ENCODE data around the gene HS3ST3A1. TPM values are rescaled to one million over a fixed set of nuclear protein-coding genes. Genes with fewer than 3 reads are reported as not detected.

The HS3ST3A1 gene
- total and polyA plus RNA-seq, 2 of the 4 experiments (the other 2 are of a cell fraction) = 8.8 to 9.0 TPM

- Histone ChIP-seq H3K4me1 (ENCODE audit: control insufficient read depth, insufficient read depth, low read length) (peaks cover 13% of the 10 kb centered on the region), H3K9me1 (ENCODE audit: insufficient read depth, low read length) (peaks cover 11% of the 10 kb centered on the region; the same call in 1 of the 2 replicates), H2BK15ac (ENCODE audit: low read depth, low read length) (no peak overlapping the region), H3K79me1 (ENCODE audit: low read depth in 1 of 2, low read length in 2 of 2) (peaks cover 11 to 44% of the 10 kb centered on the region in 2 experiments), H3K27me3 (ENCODE audit: control insufficient read depth, insufficient read depth, low read length) (no peaks in the 10 kb centered on the region), H3K4me3 (ENCODE audit: insufficient read depth, low read depth, low read length) (peak overlapping the region; percentile 93), H4K91ac (ENCODE audit: insufficient read depth, low read depth, low read length) (no peak overlapping the region), H4K5ac (ENCODE audit: low read depth, low read length) (peak overlapping the region; percentile 26; the same call in 1 of the 2 replicates), H3K9ac (ENCODE audit: low read depth, low read length) (peak overlapping the region; percentile 67; the same call in 1 of the 2 replicates), H3K14ac (replicated peaks; ENCODE audit: low read depth, low read length) (no peak overlapping the region), H2AK9ac (replicated peaks; ENCODE audit: low read depth, low read length, poor library complexity) (no peak overlapping the region), H3K36me3 (ENCODE audit: control insufficient read depth, insufficient read depth, low read length) (no peaks in the 10 kb centered on the region), H3K4ac (ENCODE audit: low read depth, low read length) (peak overlapping the region; percentile 5; the same call in 1 of the 2 replicates), H3K4me2 (ENCODE audit: low read depth, low read length) (peak overlapping the region; percentile 97), H4K8ac (ENCODE audit: low read depth in 2 of 2, low read length in 2 of 2) (peak overlapping the region in 1 of 2 experiments; percentile 4; a peak in 1 of 4 replicates), H2AK5ac (ENCODE audit: low read depth, low read length) (no peak overlapping the region), H2BK120ac (ENCODE audit: low read depth, low read length) (peak overlapping the region; percentile 17; the same call in 1 of the 2 replicates), H3K56ac (ENCODE audit: extremely low read depth, insufficient read depth, low read length) (no peak overlapping the region; the same call in 1 of the 2 replicates), H2BK20ac (ENCODE audit: low read depth, low read length) (no peak overlapping the region), H3K18ac (ENCODE audit: low read depth, low read length) (peak overlapping the region; percentile 73; the same call in 1 of the 2 replicates), H2BK5ac (ENCODE audit: low read depth, low read length, poor library complexity, severe bottlenecking) (peak overlapping the region; percentile 61), H2AFZ (replicated peaks; ENCODE audit: low read length, poor library complexity) (no peak overlapping the region), H3K27ac (ENCODE audit: insufficient read depth, low read length) (peak overlapping the region; percentile 7; the same call in 1 of the 2 replicates), H4K20me1 (ENCODE audit: insufficient read depth, low read length) (no peaks in the 10 kb centered on the region), H3K9me3 (ENCODE audit: control insufficient read depth, insufficient read depth, low read length) (no peaks in the 10 kb centered on the region), H3K23ac (ENCODE audit: low read depth, low read length) (peak overlapping the region; percentile 15; the same call in 1 of the 2 replicates)
- ATAC-seq (ENCODE audit: low read depth) (no peak), DNase-seq (no peak)
- intact Hi-C loops (cut with micrococcal nuclease) = loop anchor here (1.0 to 10.0 kb wide), 6 partner anchors 288 to 1574 kb away; no protein-coding TSS in a partner anchor
- BruUV-seq (replicated peaks) = TSS peak; percentile 6
- WGBS, 2 experiments (ENCODE audit: extremely low coverage in 2 of 2, insufficient read length in 1 of 2) = no CpG with 5 or more reads among the region's 7 CpGs
- ChIA-PET POLR2A (ENCODE audit: unreplicated experiment) (interaction anchor here (0.7 kb wide), 1 partner anchor 17 kb away, joined by 7 read pairs; no protein-coding TSS in a partner anchor), CTCF (interaction anchor here (0.6 to 2.5 kb wide), 6 partner anchors 18 to 1558 kb away, joined by 3 to 17 read pairs (median 4); partner anchors contain the start of gene HS3ST3B1)
- in situ Hi-C loops (cut with MboI; ENCODE audit: low sequenced_read_pairs) = loop anchor here (10.0 kb wide), 1 partner anchor 1326 kb away; no protein-coding TSS in a partner anchor
- dilution Hi-C loops (cut with HindIII; ENCODE audit: low sequenced_read_pairs, unreplicated experiment) = no loop called here
- TF ChIP-seq MXI1 (IDR thresholded peaks at IDR 0.05; ENCODE audit: borderline replicate concordance, low read depth, low read length) (no peak), RFX5 (IDR thresholded peaks at IDR 0.05; ENCODE audit: low read depth, low read length) (no peak), POLR2A (IDR thresholded peaks at IDR 0.05; ENCODE audit: low read depth, low read length) (no peak), RAD21 (IDR thresholded peaks at IDR 0.05; ENCODE audit: low read length) (no peak), SMC3 (IDR thresholded peaks at IDR 0.05; ENCODE audit: low read depth, low read length) (no peak), CTCF (conservative IDR thresholded peaks at IDR 0.05; ENCODE audit: low read depth, low read length) (no peak), BHLHE40 (IDR thresholded peaks at IDR 0.05; ENCODE audit: low read depth, low read length) (no peak), ELK1 (IDR thresholded peaks at IDR 0.05; ENCODE audit: borderline replicate concordance, low read depth, low read length) (no peak), CHD1 (IDR thresholded peaks at IDR 0.05; ENCODE audit: low read depth, low read length) (no peak), RCOR1 (IDR thresholded peaks at IDR 0.05; ENCODE audit: insufficient replicate concordance, low read length) (no peak), MAFK (IDR thresholded peaks at IDR 0.05; ENCODE audit: low read depth, low read length) (no peak), NFE2L2 (IDR thresholded peaks at IDR 0.05; ENCODE audit: low read depth, low read length) (no peak)
- TF ChIP-seq, protein P1, sequence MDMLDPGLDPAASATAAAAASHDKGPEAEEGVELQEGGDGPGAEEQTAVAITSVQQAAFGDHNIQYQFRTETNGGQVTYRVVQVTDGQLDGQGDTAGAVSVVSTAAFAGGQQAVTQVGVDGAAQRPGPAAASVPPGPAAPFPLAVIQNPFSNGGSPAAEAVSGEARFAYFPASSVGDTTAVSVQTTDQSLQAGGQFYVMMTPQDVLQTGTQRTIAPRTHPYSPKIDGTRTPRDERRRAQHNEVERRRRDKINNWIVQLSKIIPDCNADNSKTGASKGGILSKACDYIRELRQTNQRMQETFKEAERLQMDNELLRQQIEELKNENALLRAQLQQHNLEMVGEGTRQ (IDR thresholded peaks at IDR 0.05; ENCODE audit: low read depth, low read length) = no peak
Observed at GRCh38 chr17:13598353-13599167, 3.2 kb downstream of the HS3ST3A1 start.
